Type B pancreatic cell (in vitro differentiated cells): ENCODE measurements around the gene ITLN2. TPM values are rescaled to one million over a fixed set of nuclear protein-coding genes. Genes with fewer than 3 reads are reported as not detected.
"Not testable (repeated sequence)": the region's sequence is repeated elsewhere in the genome, so short reads cannot be mapped to it uniquely, and the experiment has no call there.

ENCODE experiments used
- DNase-seq: peaks from one replicate; pipeline ENCODE4 v3.0.0; 2021; ENCODE audit warnings: mixed read lengths; ENCODE audit not compliant: unreplicated experiment; ENCODE audit errors: extremely low spot score
- H3K27ac Mint-ChIP-seq: 2 replicates; pipeline ENCODE4 v1.8.0; 2021; ENCODE audit warnings: mild to moderate bottlenecking, mixed read lengths
- H3K27me3 Mint-ChIP-seq: 2 replicates; pipeline ENCODE4 v1.8.0; 2021; ENCODE audit warnings: mixed read lengths
- H3K36me3 Mint-ChIP-seq: 2 replicates; pipeline ENCODE4 v1.8.0; 2021; ENCODE audit warnings: mixed read lengths
- H3K4me1 Mint-ChIP-seq: one replicate; pipeline ENCODE4 v1.8.0; 2021; ENCODE audit warnings: mixed read lengths; ENCODE audit not compliant: unreplicated experiment
- H3K4me3 Mint-ChIP-seq: 2 replicates; pipeline ENCODE4 v1.8.0; 2021; ENCODE audit warnings: mild to moderate bottlenecking, mixed read lengths
- H3K9me3 Mint-ChIP-seq: 2 replicates; pipeline ENCODE4 v1.8.0; 2021; ENCODE audit warnings: mixed read lengths
- CTCF ChIP-seq: fragments of 200-600 bp; sonication (generic); conservative IDR thresholded peaks from 2 replicates; pipeline ENCODE4 v1.5.0; 2021; ENCODE audit warnings: antibody characterized with exemption, mild to moderate bottlenecking
- total RNA-seq: library from RNA; stranded (reverse); gene quantifications from 2 replicates; pipeline ENCODE4 v1.2.1, GENCODE V29; 2021; ENCODE audit warnings: low replicate concordance

The ITLN2 gene
- total RNA-seq, 1 donor from 2014 or later = 0.99 TPM

DNA sequence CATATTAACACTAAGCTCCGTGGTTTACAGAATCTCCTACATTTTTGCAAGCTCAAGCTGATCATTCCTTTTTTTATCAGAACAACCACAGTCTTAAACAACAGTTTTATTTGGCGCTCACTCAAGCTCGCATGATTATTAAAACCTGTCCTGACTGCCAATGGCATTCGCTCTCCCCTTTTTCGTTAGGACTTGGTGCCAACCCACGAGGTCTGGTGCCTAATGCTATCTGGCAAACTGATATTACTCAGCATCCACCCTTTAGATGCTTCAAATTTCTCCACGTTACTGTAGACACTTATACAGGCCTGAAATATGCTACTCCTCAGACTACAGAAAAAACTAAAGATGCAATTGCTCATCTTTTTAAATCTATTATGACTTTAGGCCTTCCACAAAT is 46.6 kb downstream of the ITLN2 start:
- Mint-ChIP-seq H3K4me3 (no peak overlapping the region), H3K27ac (no peak overlapping the region), H3K27me3 (no peaks in the 10 kb centered on the region), H3K9me3 (no peaks in the 10 kb centered on the region), H3K36me3 (no peaks in the 10 kb centered on the region), H3K4me1 (peaks cover 12% of the 10 kb centered on the region)
- DNase-seq = no peak
- TF ChIP-seq CTCF = no peak

GRCh38 chr1:160905617-160905989 is 49.0 kb downstream of the ITLN2 start:
- TF ChIP-seq CTCF = no peak
- Mint-ChIP-seq H3K9me3 (no peaks in the 10 kb centered on the region), H3K4me3 (no peak overlapping the region), H3K27me3 (no peaks in the 10 kb centered on the region), H3K4me1 (no peaks in the 10 kb centered on the region), H3K36me3 (no peaks in the 10 kb centered on the region), H3K27ac (no peak overlapping the region)
- DNase-seq = no peak

GRCh38 chr1:160904783-160905616 is 49.6 kb downstream of the ITLN2 start:
- DNase-seq = no peak
- Mint-ChIP-seq H3K27ac (no peak overlapping the region), H3K4me1 (no peaks in the 10 kb centered on the region), H3K4me3 (no peak overlapping the region), H3K9me3 (no peaks in the 10 kb centered on the region), H3K27me3 (no peaks in the 10 kb centered on the region), H3K36me3 (no peaks in the 10 kb centered on the region)
- TF ChIP-seq CTCF = no peak

DNA sequence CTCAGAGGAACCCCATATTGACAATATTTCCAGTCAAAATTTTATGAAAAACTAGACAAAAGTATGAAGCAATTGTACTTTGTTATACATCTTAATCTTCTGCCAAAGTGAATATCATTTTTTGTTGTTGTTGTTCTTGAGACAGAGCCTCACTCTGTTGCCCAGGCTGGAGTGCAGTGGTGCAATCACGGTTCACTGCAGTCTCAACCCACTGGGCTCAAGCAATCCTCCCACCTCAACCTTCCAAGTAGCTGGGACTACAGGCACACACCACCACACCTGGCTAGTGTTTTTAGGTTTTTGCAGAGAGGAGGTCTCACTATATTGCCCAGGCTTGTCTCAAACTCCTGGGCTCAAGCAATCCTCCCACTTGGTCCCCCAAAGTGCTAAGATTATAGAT is 52.4 kb downstream of the ITLN2 start:
- not testable (repeated sequence) for H3K9me3 Mint-ChIP-seq, H3K36me3 Mint-ChIP-seq, H3K4me1 Mint-ChIP-seq, H3K4me3 Mint-ChIP-seq, DNase-seq, H3K27ac Mint-ChIP-seq
- H3K27me3 Mint-ChIP-seq = peaks cover 15% of the 10 kb centered on the region

DNA sequence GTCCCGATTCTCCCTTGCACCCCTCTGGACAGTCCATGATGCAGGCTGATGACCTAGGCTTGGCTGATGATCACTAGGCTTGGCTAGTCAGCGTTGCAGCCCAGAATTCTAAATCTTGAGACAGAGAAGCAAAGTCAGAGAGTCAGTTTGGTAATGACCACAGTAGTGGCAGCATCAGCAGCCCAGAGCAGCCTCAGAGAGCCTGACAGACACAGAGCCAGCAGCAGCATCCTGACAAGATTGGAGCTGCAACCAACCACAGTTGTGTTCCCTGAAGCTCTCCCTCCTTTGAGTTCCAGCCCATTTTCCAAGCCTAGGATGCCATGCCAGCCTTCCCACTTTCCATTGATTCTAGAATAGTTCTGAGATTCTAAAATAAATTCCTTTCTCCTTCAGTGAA is 52.8 kb downstream of the ITLN2 start:
- no peak for TF ChIP-seq CTCF
- Mint-ChIP-seq H3K27ac (no peak overlapping the region), H3K9me3 (no peaks in the 10 kb centered on the region), H3K27me3 (peaks cover 18% of the 10 kb centered on the region), H3K4me3 (no peak overlapping the region), H3K36me3 (no peaks in the 10 kb centered on the region), H3K4me1 (no peaks in the 10 kb centered on the region)
- DNase-seq = no peak

GRCh38 chr1:160900683-160901082 is 53.9 kb downstream of the ITLN2 start:
- DNase-seq, H3K9me3 Mint-ChIP-seq: not testable (repeated sequence)
- peaks cover 21% of the 10 kb centered on the region for H3K27me3 Mint-ChIP-seq

More at GRCh38 chr1:160900683-160901082, 53.9 kb downstream of the ITLN2 start:
- not testable (repeated sequence) for H3K4me3 Mint-ChIP-seq, H3K36me3 Mint-ChIP-seq, H3K27ac Mint-ChIP-seq, H3K4me1 Mint-ChIP-seq

Other genes starting within 250 kb of the ITLN2 start
- gene CD48, start 243.0 kb downstream of the ITLN2 start, total RNA-seq = 0.57 TPM in 1 of 2 replicates, not detected in the other
- gene SLAMF7, start 215.6 kb downstream of the ITLN2 start, total RNA-seq = 0.45 and 0.48 TPM in 2 replicates
- not detected in 2 replicates for gene LY9, start 158.6 kb downstream of the ITLN2 start, total RNA-seq
- gene CD244, start 91.9 kb downstream of the ITLN2 start, total RNA-seq = 0.50 and 0.56 TPM in 2 replicates
- 23.1 and 59.8 TPM in 2 replicates for gene ITLN1, start 69.6 kb downstream of the ITLN2 start, total RNA-seq
- 66.8 and 147 TPM in 2 replicates for gene F11R, start 66.3 kb upstream of the ITLN2 start, total RNA-seq
- 40.8 and 98.0 TPM in 2 replicates for gene TSTD1, start 84.2 kb upstream of the ITLN2 start, total RNA-seq
- gene USF1, start 91.2 kb upstream of the ITLN2 start, total RNA-seq = 62.2 and 79.1 TPM in 2 replicates
- 1.3 and 3.3 TPM in 2 replicates for gene ARHGAP30, start 115.1 kb upstream of the ITLN2 start, total RNA-seq
- 57.7 and 193 TPM in 2 replicates for gene NECTIN4, start 134.7 kb upstream of the ITLN2 start, total RNA-seq
- gene KLHDC9, start 143.6 kb upstream of the ITLN2 start, total RNA-seq = 14.1 and 14.3 TPM in 2 replicates
- 41.1 and 50.9 TPM in 2 replicates for gene PFDN2, start 163.2 kb upstream of the ITLN2 start, total RNA-seq
- gene NIT1, start 163.3 kb upstream of the ITLN2 start, total RNA-seq = 42.4 and 47.5 TPM in 2 replicates
- gene DEDD, start 177.9 kb upstream of the ITLN2 start, total RNA-seq = 31.3 and 41.0 TPM in 2 replicates
- 90.3 and 103 TPM in 2 replicates for gene UFC1, start 199.2 kb upstream of the ITLN2 start, total RNA-seq
- gene USP21, start 204.7 kb upstream of the ITLN2 start, total RNA-seq = 31.6 and 45.7 TPM in 2 replicates
- 25.7 and 43.6 TPM in 2 replicates for gene PPOX, start 211.6 kb upstream of the ITLN2 start, total RNA-seq
- 42.4 and 48.5 TPM in 2 replicates for gene B4GALT3, start 222.7 kb upstream of the ITLN2 start, total RNA-seq
- 0.10 and 2.5 TPM in 2 replicates for gene ADAMTS4, start 244.2 kb upstream of the ITLN2 start, total RNA-seq
- gene NDUFS2, start 247.6 kb upstream of the ITLN2 start, total RNA-seq = 93.1 and 97.4 TPM in 2 replicates